ENCODE results near the gene ALDH1L2. TPM values are rescaled to one million over a fixed set of nuclear protein-coding genes. Genes with fewer than 3 reads are reported as not detected.

The ALDH1L2 gene
- total and polyA plus RNA-seq, 3 donors from 2014 or later = 2.3 to 3.5 (median 2.5) TPM

DNA sequence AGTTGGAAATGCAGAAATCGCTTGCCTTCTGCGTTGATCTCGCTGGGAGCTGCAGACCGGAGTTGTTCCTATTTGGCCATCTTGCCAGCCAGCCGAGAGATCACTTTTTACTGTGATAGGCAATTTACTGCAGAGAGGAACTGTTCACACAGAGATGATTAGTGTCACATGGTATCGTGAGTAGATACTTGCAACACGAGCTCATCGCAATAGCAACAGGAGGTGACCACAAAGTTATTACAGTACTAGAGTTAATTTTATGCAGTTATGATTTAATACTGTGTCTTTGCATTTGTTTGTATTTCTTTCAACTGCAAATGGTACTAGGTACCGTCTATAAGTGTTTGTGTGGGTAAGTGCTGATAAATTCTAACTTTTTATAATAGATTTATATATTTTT lies 70.4 kb downstream of the ALDH1L2 start:
- 91 to 93% methylated on average over 9 of the region's 9 CpGs for WGBS, 2 donors
- no peaks in the 10 kb centered on the region for H3K27me3 ChIP-seq
- intact Hi-C loops (cut with DNase I; ENCODE audit: low total_unique reads) = no loop called here
- H3K27ac ChIP-seq = no peak overlapping the region
- DNase-seq = no peak
- no peak overlapping the region for H3K4me3 ChIP-seq
- H3K4me1 ChIP-seq = no peaks in the 10 kb centered on the region
- H3K36me3 ChIP-seq (ENCODE audit: low read depth, missing control alignments) = no peaks in the 10 kb centered on the region
- TF ChIP-seq, protein P1, sequence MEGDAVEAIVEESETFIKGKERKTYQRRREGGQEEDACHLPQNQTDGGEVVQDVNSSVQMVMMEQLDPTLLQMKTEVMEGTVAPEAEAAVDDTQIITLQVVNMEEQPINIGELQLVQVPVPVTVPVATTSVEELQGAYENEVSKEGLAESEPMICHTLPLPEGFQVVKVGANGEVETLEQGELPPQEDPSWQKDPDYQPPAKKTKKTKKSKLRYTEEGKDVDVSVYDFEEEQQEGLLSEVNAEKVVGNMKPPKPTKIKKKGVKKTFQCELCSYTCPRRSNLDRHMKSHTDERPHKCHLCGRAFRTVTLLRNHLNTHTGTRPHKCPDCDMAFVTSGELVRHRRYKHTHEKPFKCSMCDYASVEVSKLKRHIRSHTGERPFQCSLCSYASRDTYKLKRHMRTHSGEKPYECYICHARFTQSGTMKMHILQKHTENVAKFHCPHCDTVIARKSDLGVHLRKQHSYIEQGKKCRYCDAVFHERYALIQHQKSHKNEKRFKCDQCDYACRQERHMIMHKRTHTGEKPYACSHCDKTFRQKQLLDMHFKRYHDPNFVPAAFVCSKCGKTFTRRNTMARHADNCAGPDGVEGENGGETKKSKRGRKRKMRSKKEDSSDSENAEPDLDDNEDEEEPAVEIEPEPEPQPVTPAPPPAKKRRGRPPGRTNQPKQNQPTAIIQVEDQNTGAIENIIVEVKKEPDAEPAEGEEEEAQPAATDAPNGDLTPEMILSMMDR (IDR thresholded peaks at IDR 0.05) = no peak
- no peak for TF ChIP-seq POLR2A (IDR thresholded peaks at IDR 0.05)
- no peaks in the 10 kb centered on the region for H3K9me3 ChIP-seq

DNA sequence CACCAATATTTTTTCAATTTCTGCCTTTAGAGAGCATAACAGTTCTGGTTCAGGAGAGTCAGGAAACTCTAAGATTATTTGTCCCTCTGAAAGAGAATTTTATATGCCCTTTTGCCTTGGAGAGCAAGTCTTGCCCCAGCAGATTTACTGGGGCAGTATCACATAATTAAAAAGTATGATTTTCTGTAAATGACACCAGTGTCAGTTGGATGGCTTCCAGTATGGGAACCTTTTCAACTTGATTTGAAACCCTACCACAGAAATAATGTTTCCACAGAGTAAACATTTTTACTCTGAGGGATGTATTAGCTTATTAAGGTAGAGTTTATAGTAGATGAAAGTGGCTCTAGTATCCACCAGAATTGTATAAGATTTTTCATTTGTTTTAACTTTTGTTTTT lies 82.8 kb downstream of the ALDH1L2 start:
- no peaks in the 10 kb centered on the region for H3K36me3 ChIP-seq (ENCODE audit: low read depth, missing control alignments)
- no peak overlapping the region for H3K27ac ChIP-seq
- H3K4me3 ChIP-seq = no peak overlapping the region
- H3K9me3 ChIP-seq = no peaks in the 10 kb centered on the region
- no peaks in the 10 kb centered on the region for H3K27me3 ChIP-seq
- TF ChIP-seq POLR2A (IDR thresholded peaks at IDR 0.05) = no peak
- TF ChIP-seq, protein P1 (IDR thresholded peaks at IDR 0.05) = no peak
- intact Hi-C loops (cut with DNase I; ENCODE audit: low total_unique reads) = no loop called here
- no peaks in the 10 kb centered on the region for H3K4me1 ChIP-seq
- no peak for DNase-seq

DNA sequence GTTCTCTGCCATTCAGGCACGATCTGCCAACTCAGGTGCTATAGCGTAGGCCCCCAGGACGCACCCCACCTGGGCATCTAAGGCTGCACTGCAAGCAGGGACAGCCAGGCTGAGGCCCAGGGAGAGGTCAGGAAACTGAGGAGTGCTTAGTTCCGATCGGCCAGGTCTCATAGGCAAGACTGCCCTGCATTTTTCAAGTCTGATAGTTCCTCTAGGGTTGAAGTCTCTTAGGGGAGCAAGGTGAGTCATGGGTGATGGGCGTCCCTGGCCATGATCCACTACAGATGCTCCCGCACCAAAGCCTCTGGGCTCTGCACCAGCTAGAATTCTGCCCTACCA lies 84.9 kb downstream of the ALDH1L2 start:
- Histone ChIP-seq H3K27ac (no peak overlapping the region), H3K4me3 (no peak overlapping the region), H3K27me3 (no peaks in the 10 kb centered on the region), H3K36me3 (ENCODE audit: low read depth, missing control alignments) (no peaks in the 10 kb centered on the region), H3K4me1 (no peaks in the 10 kb centered on the region), H3K9me3 (no peaks in the 10 kb centered on the region)
- intact Hi-C loops (cut with DNase I; ENCODE audit: low total_unique reads) = no loop called here
- WGBS, 2 donors = 79 to 81% methylated on average over 7 of the region's 7 CpGs
- no peak for TF ChIP-seq POLR2A (IDR thresholded peaks at IDR 0.05)
- TF ChIP-seq, protein P1 (IDR thresholded peaks at IDR 0.05) = no peak
- DNase-seq = no peak

DNA sequence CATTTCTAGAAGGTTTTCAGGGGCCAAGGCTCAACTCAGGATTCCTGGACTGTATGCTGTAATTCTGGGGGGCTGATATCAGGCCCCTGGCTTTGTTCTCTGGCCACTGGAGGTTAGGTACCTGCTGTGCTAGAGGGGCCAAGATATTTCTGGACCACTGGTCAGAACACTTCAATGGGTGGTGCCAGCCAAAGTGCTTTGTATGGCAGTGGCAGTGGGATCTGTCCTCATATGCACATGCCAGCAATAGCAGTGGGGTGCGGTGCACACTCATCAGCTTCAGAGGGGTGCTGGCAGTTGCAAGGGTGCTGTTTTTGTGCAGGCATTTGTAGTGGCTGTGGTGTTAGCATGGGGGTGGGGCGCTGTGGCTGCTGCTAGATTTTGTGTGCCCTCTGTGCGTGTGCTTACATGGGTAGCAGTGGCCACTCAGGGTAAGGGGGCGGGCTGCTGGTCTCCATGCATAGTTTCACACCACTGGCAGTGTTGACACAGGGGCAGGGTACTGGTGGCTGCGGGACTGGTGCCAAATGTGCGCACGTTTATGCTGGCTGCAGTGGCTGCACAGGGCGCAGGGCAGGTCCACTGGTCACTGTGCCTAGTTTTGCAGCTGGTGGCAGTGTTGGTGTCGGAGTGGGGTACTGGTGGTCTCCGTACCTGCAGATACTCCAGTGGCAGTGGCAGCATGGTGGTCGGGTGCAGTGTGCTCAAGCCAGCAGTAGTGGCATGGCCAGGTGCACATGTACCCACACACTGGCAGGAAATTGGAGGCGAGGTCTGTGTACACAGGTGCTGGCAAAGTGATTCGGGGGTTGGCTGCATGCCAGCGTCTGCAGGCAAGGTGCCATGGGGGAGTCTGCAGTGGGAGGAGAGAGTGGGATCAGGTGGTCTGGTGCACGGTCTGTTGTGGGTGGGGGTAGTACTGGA lies 85.6 kb downstream of the ALDH1L2 start:
- Histone ChIP-seq H3K36me3 (ENCODE audit: low read depth, missing control alignments) (no peaks in the 10 kb centered on the region), H3K4me1 (no peaks in the 10 kb centered on the region), H3K4me3 (no peak overlapping the region), H3K27me3 (no peaks in the 10 kb centered on the region), H3K27ac (no peak overlapping the region), H3K9me3 (no peaks in the 10 kb centered on the region)
- intact Hi-C loops (cut with DNase I; ENCODE audit: low total_unique reads) = no loop called here
- DNase-seq = no peak
- no peak for TF ChIP-seq POLR2A (IDR thresholded peaks at IDR 0.05)
- TF ChIP-seq, protein P1 (IDR thresholded peaks at IDR 0.05) = no peak
- 74 to 91% methylated on average over 9 to 14 of the region's 15 CpGs for WGBS, 2 donors

DNA sequence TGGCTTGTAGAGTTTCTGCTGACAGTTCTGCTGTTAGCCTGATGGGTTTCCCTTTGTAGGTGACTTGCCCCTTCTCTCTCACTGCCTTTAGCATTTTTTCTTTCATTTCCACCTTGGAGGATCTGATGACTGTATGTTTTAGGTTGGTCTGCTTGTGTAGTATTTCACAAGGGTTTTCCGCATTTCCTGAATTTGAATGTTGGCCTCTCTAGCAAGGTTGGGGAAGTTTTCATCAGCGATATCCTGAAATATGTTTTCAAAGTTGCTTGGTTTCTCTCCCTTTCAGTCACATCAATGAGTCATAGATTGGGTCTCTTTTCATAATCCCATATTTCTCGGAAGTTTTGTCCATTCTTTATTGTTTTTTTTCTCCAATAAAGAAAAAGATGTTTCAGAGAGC lies 86.7 kb downstream of the ALDH1L2 start:
- Histone ChIP-seq H3K27me3 (no peaks in the 10 kb centered on the region), H3K36me3 (ENCODE audit: low read depth, missing control alignments) (no peaks in the 10 kb centered on the region), H3K27ac (no peak overlapping the region), H3K4me3 (no peak overlapping the region), H3K9me3 (no peaks in the 10 kb centered on the region), H3K4me1 (no peaks in the 10 kb centered on the region)
- intact Hi-C loops (cut with DNase I; ENCODE audit: low total_unique reads) = no loop called here
- DNase-seq = no peak
- TF ChIP-seq POLR2A (IDR thresholded peaks at IDR 0.05) = no peak
- TF ChIP-seq, protein P1 (IDR thresholded peaks at IDR 0.05) = no peak
- 87 to 97% methylated on average over 3 of the region's 3 CpGs for WGBS, 2 donors
